WERI-Rb-1 (cell line): ENCODE data around the gene STXBP2.
A peak's percentile ranks its signal among the peaks of the same experiment; 100 is the strongest.

Experiments
- DNase-seq: peaks from one replicate; pipeline ENCODE4 v3.0.0-alpha.2; 2020
- H3K27ac ChIP-seq: fragments of 250-450 bp; sonication (Bioruptor Pico); 2 replicates; pipeline ENCODE4 v1.5.1; 2020; ENCODE audit warnings: mild to moderate bottlenecking, moderate library complexity
- H3K27me3 ChIP-seq: fragments of 250-450 bp; sonication (Bioruptor Pico); 2 replicates; pipeline ENCODE4 v1.5.1; 2021; ENCODE audit warnings: mild to moderate bottlenecking, low read depth, moderate library complexity; ENCODE audit not compliant: insufficient read depth, severe bottlenecking
- H3K36me3 ChIP-seq: fragments of 250-450 bp; sonication (Bioruptor Pico); 2 replicates; pipeline ENCODE4 v1.5.1; 2020; ENCODE audit warnings: mild to moderate bottlenecking, moderate library complexity
- H3K4me3 ChIP-seq: 2 replicates; pipeline ENCODE4 v1.5.1; 2011; ENCODE audit warnings: low read depth, mild to moderate bottlenecking, control low read depth, low read length
- H3K9me3 ChIP-seq: fragments of 250-450 bp; sonication (Bioruptor Pico); 2 replicates; pipeline ENCODE4 v1.5.1; 2021; ENCODE audit warnings: mild to moderate bottlenecking, moderate library complexity; ENCODE audit not compliant: severe bottlenecking
- CTCF ChIP-seq: IDR thresholded peaks from 2 replicates; pipeline ENCODE4 v1.5.1; 2011; ENCODE audit warnings: low read depth, mild to moderate bottlenecking, control low read depth, inconsistent platforms, low read length

Gene STXBP2

GRCh38 chr19:7636317-7636690 lies 606 bp upstream of the STXBP2 start:
- Histone ChIP-seq H3K27me3 (no peaks in the 10 kb centered on the region), H3K9me3 (no peaks in the 10 kb centered on the region), H3K36me3 (peaks cover 12% of the 10 kb centered on the region), H3K27ac (no peak overlapping the region), H3K4me3 (no peak overlapping the region)
- no peak for TF ChIP-seq CTCF
- no peak for DNase-seq

- no peak for TF ChIP-seq CTCF
- H3K36me3 ChIP-seq, result peaks cover 2% of the 10 kb centered on the region
- no peaks in the 10 kb centered on the region for H3K27me3 ChIP-seq
- peak overlapping the region; percentile 42 for H3K27ac ChIP-seq
- no peak overlapping the region for H3K4me3 ChIP-seq
- no peaks in the 10 kb centered on the region for H3K9me3 ChIP-seq
- no peak for DNase-seq
Measured at GRCh38 chr19:7637374-7638256, 705 bp downstream of the STXBP2 start.

GRCh38 chr19:7638802-7639465 lies 2.0 kb downstream of the STXBP2 start:
- Histone ChIP-seq H3K27ac (peak overlapping the region; percentile 87), H3K4me3 (peak overlapping the region; percentile 36), H3K27me3 (no peaks in the 10 kb centered on the region), H3K36me3 (no peaks in the 10 kb centered on the region), H3K9me3 (no peaks in the 10 kb centered on the region)
- peak; percentile 83 for DNase-seq
- no peak for TF ChIP-seq CTCF

GRCh38 chr19:7639863-7640348 lies 3.0 kb downstream of the STXBP2 start:
- no peaks in the 10 kb centered on the region for H3K9me3 ChIP-seq
- no peaks in the 10 kb centered on the region for H3K27me3 ChIP-seq
- no peak for DNase-seq
- no peaks in the 10 kb centered on the region for H3K36me3 ChIP-seq
- no peak overlapping the region for H3K4me3 ChIP-seq
- no peak for TF ChIP-seq CTCF
- H3K27ac ChIP-seq, result no peak overlapping the region; the same call in 1 of the 2 replicates

GRCh38 chr19:7640803-7641202 lies 3.9 kb downstream of the STXBP2 start:
- Histone ChIP-seq H3K27me3 (no peaks in the 10 kb centered on the region), H3K27ac (no peak overlapping the region), H3K4me3 (no peak overlapping the region), H3K9me3 (no peaks in the 10 kb centered on the region), H3K36me3 (no peaks in the 10 kb centered on the region)
- TF ChIP-seq CTCF, result no peak
- DNase-seq, result no peak
